HG03108 (cell line): Measurements from ENCODE around the gene LIPM.

Experiments
- ATAC-seq: cut with Tn5 transposase; IDR thresholded peaks from one replicate; pipeline ENCODE4 v1.9.1; 2021; ENCODE audit warnings: moderate library complexity; ENCODE audit not compliant: unreplicated experiment

LIPM gene

DNA sequence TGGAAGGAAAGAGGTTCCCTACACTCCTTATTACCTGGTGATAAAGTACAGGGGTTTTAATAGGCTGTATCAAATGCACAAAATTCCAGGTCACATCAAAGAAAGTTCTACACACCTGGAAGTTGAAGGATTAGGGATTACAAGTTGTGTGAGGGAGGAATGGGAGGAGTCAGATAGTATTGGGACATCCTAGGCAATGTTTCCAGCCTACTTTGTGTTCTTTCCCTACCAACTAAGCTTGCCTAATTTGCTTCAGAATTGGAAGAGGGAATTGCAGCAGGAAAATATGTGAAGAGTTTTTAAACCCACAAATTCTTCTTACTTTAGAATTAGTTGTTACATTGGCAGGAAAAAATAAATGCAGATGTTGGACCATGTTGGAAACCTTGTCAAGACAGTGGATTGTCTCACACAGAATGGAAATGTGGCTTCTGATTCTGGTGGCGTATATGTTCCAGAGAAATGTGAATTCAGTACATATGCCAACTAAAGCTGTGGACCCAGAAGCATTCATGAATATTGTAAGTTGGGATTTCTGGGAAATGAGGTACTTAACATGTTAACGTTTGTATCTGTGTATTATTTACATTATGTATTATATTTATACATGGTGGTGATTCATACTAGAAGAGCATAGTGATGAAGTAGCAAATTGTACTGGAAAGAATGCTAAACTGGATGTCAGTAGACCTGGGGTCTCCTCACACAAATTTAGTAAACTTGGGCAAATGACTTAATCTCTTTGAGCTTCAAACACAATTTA is at the start of gene LIPM:
Gene LIPM, plus strand, starts transcription at position 208 of the 763 bp plus-strand sequence. Its CDS starts 167 bp downstream, at position 375.
- no peak for ATAC-seq

DNA sequence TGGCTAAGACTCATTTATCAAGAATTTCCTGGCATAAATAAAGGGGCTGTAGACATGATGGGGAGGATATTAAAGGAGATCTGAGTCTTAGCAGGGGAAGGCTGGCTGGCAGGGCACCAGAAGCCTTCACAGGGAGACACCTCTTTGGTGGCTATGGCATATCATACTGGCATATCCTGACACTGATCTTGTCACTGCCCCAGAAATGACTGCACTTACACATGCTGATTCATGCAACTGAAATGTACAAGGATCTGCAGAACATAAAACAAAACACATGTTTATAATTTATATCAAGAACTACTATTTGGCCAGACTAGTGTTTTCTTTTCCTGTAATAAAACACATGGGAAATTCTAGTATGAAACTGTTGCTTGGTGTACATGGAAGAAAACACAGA is 48.2 kb upstream of the LIPM start:
- no peak for ATAC-seq

DNA sequence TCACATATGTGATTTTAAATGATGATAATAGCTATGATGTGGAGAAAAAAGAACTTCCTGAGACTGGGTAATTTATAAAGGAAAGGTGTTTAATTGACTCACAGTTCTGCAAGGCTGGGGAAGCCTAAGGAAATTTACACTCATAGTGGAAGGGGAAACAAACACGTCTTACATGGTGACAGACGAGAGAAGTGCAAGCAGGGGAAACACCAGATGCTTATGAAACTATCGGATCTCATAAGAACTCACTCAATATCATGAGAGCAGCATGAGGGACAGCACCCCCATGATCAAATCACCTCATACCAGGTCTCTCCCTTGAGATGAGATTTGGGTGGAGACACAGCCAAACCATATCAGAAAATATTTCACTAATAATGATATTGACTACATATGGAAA is 46.8 kb upstream of the LIPM start:
- ATAC-seq, result peak; percentile 79

- ATAC-seq, result no peak
These were observed 45.9 kb upstream of the LIPM start for GRCh38 chr10:88756660-88757059.

GRCh38 chr10:88759366-88760101 is 43.0 kb upstream of the LIPM start, which contains the start of gene LIPN:
Gene LIPN, plus strand, starts transcription at chr10:88760020. Its CDS starts 1,386 bp downstream, at chr10:88761406.
- ATAC-seq, result no peak

GRCh38 chr10:88762906-88763305 is 39.6 kb upstream of the LIPM start:
- no peak for ATAC-seq

GRCh38 chr10:88763441-88763840 is 39.1 kb upstream of the LIPM start:
- no peak for ATAC-seq

- ATAC-seq, result no peak
These were observed 38.4 kb upstream of the LIPM start for GRCh38 chr10:88764110-88764509.

- no peak for ATAC-seq
These were observed 36.7 kb upstream of the LIPM start for GRCh38 chr10:88765816-88766215.

DNA sequence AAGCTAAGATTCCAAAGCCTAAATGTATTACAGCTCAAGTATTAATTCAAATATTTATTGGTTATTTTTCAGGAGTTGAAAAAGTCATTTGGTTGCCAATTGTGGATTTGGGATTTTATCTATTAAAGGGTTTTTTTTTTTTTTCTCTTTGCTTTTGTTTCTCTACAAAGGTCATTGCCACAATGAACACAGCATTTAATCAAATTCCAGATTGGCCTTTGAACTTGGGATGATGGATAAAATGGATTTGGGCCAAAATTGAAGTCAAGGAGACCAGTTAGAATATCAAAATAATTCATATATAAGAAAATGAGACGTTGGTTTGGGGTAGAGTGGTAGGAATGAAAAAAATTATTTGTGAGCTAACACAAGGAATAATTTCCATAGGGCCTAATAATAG is 33.1 kb upstream of the LIPM start:
- ATAC-seq, result no peak

- no peak for ATAC-seq
These were observed 21.3 kb upstream of the LIPM start for GRCh38 chr10:88781206-88781605.

GRCh38 chr10:88782222-88782621 is 20.3 kb upstream of the LIPM start:
- no peak for ATAC-seq

DNA sequence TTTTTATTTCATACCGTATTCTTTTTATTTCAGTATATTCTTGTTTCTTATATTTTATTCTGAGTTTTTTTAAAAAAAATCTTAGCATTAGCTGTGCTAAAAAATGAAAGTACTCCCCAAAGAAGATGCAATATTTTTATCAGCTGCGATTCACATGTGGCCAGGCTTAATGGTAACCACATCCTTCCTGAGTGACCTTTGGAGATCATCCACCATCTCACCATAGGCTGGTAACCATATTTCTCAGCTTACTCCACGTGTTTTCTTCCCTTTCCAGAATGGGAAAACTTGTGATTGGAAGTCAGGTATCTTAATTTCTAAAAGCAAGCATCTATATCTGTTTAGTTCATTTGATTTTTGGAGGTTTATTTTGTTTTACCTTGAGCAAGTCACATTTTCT is 18.8 kb upstream of the LIPM start:
- no peak for ATAC-seq

- no peak for ATAC-seq
These were observed 16.3 kb upstream of the LIPM start for GRCh38 chr10:88786032-88786770.

- ATAC-seq, result no peak
These were observed 15.1 kb upstream of the LIPM start for GRCh38 chr10:88787463-88787862.

GRCh38 chr10:88788924-88789323 is 13.6 kb upstream of the LIPM start:
- ATAC-seq, result no peak

GRCh38 chr10:88791924-88792323 is 10.6 kb upstream of the LIPM start:
- ATAC-seq, result no peak

- no peak for ATAC-seq
These were observed 9.9 kb upstream of the LIPM start for GRCh38 chr10:88792661-88793060.

GRCh38 chr10:88793712-88794299 is 8.7 kb upstream of the LIPM start:
- no peak for ATAC-seq

DNA sequence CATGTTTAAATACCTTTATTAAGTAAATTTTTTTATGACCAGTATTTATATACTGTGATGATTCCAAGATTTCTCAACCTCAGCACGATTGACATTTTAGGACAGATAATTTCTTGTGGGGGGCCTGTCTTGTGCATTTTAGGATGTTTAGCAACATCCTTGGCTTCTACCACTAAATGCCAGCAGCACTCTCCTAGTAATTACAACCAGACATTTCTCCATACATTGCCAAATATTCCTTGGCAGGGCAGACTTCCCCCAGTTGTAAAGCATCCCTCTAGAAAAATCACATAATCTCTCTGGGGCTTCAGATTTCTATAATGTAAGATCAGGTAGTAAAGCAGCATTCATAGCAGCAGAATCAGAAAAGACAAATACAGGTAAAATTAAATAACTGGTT is 7.8 kb upstream of the LIPM start:
- no peak for ATAC-seq
